ENCODE data around the gene CLEC2A.

DNA sequence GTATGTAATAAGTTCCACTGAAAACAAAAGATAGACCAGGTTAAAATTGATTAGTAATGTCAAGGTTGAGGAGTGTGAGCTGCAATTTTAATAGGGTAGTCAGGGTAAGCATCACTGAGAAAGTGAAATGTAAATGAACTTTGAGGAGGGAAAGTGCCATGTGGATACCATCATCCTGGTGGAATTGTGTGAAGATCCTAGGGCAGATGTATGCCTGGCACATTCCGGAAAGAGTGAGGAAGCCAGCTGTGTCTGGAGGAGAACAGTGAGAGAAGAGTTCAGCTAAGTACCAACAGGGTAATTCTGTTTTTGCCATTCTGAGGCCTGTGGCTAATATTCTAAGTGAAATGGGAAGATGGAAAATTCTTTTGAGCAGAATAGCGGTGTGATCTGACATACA is 2.9 kb upstream of the CLEC2A start:
- TF ChIP-seq, protein P1, sequence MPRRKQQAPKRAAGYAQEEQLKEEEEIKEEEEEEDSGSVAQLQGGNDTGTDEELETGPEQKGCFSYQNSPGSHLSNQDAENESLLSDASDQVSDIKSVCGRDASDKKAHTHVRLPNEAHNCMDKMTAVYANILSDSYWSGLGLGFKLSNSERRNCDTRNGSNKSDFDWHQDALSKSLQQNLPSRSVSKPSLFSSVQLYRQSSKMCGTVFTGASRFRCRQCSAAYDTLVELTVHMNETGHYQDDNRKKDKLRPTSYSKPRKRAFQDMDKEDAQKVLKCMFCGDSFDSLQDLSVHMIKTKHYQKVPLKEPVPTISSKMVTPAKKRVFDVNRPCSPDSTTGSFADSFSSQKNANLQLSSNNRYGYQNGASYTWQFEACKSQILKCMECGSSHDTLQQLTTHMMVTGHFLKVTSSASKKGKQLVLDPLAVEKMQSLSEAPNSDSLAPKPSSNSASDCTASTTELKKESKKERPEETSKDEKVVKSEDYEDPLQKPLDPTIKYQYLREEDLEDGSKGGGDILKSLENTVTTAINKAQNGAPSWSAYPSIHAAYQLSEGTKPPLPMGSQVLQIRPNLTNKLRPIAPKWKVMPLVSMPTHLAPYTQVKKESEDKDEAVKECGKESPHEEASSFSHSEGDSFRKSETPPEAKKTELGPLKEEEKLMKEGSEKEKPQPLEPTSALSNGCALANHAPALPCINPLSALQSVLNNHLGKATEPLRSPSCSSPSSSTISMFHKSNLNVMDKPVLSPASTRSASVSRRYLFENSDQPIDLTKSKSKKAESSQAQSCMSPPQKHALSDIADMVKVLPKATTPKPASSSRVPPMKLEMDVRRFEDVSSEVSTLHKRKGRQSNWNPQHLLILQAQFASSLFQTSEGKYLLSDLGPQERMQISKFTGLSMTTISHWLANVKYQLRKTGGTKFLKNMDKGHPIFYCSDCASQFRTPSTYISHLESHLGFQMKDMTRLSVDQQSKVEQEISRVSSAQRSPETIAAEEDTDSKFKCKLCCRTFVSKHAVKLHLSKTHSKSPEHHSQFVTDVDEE (CRISPR knock-in tag; IDR thresholded peaks at IDR 0.05), result no peak
- TF ChIP-seq PATZ1 (CRISPR knock-in tag; IDR thresholded peaks at IDR 0.05; ENCODE audit: borderline replicate concordance) (no peak), ZNF8 (CRISPR knock-in tag; IDR thresholded peaks at IDR 0.05) (no peak)
